GM19395 (cell line): Measurements from ENCODE around the gene ATXN7L2.
A peak's percentile ranks its signal among the peaks of the same experiment; 100 is the strongest.

Source experiments
- ATAC-seq: cut with Tn5 transposase; IDR thresholded peaks from one replicate; pipeline ENCODE4 v1.9.1; 2021; ENCODE audit warnings: mild to moderate bottlenecking, moderate library complexity; ENCODE audit not compliant: unreplicated experiment

Gene ATXN7L2

DNA sequence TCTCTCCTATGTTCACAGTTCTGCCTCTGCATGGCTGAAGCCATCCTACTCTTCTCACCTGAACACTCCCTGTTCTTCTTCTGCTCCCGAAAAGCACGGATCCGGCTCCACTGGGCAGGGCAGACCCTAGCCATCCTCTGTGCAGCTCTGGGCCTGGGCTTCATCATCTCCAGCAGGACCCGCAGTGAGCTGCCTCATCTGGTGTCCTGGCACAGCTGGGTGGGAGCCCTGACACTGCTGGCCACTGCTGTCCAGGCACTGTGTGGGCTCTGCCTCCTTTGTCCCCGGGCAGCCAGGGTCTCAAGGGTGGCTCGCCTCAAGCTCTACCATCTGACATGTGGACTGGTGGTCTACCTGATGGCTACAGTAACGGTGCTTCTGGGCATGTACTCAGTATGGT lies 12.0 kb downstream of the ATXN7L2 start:
- ATAC-seq: no peak

- no peak for ATAC-seq
Observed at GRCh38 chr1:109497449-109498160, 13.9 kb downstream of the ATXN7L2 start.

GRCh38 chr1:109498161-109498801 lies 14.6 kb downstream of the ATXN7L2 start:
- no peak for ATAC-seq

- no peak for ATAC-seq
Observed at GRCh38 chr1:109499081-109499480, 15.4 kb downstream of the ATXN7L2 start.

GRCh38 chr1:109499661-109500536 lies 16.2 kb downstream of the ATXN7L2 start:
- ATAC-seq: no peak

DNA sequence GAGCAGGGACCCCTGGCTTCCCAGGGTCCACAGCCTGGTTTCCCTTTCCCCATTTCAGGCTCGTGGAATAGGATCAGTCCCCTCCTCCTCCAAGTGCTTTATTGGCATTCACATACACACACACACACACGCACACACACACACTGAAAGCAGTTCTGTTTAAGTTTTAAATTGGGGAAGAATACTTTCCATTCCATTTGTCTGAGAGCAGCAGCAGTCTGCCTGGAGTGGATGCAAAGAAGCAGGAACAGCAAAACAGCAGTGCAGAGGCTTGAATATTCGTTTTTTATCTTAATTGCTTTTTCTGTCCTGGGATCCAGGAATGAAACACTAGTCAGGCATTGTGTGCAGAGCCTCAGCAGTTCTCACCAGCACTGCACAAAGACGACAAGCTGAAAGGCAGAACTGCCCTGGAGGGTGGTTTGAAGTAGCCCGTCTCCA lies 17.3 kb downstream of the ATXN7L2 start:
- no peak for ATAC-seq

GRCh38 chr1:109501644-109502363 lies 18.1 kb downstream of the ATXN7L2 start:
- no peak for ATAC-seq

DNA sequence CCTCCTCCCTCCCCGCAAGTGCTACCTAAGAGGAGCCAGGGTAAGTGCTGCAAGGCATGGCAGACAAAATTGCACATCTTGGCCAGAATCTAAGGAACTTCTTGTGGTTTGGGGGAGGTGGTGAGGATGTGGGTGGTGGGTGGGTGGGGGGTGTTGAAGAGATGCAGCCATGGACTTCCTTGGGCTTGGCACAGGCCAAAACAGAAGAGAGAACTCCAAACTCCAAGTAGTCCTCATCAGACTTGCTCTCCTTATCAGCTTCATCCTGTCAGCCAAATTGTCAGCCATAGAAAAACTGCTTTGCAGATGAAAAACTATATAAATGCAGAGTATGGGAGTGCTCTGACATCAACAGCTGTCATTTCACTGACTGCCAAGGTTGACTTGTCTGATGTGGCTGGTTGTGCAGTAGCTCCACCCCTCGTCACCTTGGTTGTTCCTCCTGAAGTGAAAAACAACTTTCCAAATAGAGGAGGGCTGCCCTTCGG lies 18.7 kb downstream of the ATXN7L2 start:
- no peak for ATAC-seq

DNA sequence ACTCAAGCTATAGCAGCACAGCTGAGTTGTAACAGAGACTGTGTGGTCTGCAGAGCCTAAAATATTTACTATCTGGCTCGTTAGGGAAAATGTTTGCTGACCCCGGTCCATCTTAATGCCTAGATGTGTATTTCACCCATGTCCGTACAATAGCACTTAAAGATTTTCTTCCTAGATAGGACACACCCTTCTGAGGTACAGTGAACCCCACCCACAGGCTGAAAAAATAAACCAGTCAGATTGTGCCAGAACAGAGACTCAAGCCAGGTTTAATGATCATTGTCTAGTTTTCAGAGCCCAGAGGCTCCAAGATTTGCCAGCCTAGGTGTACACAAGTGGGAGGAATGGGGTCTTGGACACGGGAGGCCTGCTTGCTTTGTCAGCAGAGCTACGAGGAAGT lies 20.2 kb downstream of the ATXN7L2 start:
- no peak for ATAC-seq

DNA sequence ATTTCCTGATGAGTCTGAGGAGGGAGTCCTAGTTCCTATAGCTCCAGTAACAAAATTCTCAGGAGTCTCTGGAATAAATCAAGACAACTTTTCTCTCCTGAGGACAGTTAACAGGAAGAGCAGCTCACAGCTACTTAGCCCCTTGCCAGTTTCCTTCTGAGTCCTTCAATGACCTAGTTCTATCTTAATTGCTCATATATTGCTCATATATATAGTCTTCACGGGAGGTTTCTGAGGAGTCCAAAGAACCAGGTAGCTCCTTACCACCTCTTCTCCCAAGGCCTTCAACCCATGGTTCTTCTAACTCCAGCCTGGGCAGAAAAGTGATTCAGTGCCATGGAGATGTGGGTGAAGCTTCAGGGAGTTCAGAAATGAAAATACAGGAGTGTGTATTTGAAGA lies 21.3 kb downstream of the ATXN7L2 start:
- ATAC-seq: no peak

- no peak for ATAC-seq
Observed at GRCh38 chr1:109508001-109508872, 24.5 kb downstream of the ATXN7L2 start.

DNA sequence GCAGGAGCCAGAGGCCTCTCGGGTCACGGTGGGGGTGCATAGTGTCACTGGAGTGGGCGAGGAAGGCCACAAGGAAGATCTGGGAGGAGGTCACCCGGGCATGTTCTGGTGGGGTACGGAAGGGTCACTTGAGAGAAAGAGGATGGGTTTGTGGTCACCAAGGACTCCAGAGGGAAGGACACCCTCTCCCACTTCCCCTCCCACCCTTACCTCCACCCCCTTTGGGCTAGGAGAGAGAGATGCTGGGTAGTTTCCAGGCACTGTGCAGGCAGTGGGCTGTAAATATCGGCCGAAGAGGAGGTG lies 25.1 kb downstream of the ATXN7L2 start:
- no peak for ATAC-seq

DNA sequence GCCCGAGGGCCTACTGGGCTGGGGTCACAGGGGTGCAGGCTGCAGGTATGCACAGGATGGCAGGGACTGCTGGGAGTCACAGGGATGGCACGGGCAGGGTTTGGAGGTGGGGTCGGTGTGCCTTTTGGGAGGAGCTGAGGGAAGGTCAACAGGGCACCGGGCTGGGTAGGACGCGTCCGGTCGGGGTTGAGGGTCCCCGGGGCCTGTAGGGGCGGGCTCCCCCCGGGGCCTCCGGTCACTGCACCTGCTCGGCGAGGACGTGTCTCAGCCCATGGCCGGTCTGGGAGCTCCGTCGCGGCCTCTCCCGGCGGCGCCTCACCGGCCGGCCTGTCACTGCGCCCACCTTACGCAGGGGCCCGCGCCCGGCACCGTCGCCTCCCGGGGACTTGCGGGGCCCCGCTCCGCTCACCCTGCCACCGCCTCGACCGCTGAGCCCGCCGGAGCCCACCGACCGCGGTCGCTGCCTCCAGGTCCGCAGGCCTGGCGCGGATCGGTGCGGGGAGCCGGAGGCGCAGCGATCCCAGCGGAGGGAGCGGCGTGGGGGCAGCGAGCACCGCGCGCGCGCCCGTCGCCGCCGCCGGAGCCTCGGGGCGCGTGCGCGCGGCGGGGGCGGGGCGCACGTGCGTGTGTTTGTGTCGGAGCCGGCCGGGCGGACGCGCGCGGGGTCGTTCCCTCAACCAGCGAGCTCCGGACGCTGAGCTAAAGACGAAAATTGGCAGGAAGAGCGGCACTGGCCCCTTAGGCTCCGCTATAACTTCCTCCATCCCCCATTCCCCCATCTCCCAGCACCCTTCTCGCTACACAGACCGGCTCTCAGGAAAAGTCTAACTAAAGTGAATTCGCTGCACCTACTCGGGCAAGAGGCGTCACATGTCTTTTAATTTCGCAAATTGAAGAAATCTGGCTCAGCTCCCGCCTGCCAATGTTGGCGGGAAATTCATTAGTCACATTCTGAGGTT lies 25.8 kb downstream of the ATXN7L2 start, which contains the start of gene AMIGO1:
TSS of gene AMIGO1 (minus strand) at position 552 of the 959 bp plus-strand sequence. CDS start 815 bp downstream, outside the sequence.
- ATAC-seq: peak; percentile 62

DNA sequence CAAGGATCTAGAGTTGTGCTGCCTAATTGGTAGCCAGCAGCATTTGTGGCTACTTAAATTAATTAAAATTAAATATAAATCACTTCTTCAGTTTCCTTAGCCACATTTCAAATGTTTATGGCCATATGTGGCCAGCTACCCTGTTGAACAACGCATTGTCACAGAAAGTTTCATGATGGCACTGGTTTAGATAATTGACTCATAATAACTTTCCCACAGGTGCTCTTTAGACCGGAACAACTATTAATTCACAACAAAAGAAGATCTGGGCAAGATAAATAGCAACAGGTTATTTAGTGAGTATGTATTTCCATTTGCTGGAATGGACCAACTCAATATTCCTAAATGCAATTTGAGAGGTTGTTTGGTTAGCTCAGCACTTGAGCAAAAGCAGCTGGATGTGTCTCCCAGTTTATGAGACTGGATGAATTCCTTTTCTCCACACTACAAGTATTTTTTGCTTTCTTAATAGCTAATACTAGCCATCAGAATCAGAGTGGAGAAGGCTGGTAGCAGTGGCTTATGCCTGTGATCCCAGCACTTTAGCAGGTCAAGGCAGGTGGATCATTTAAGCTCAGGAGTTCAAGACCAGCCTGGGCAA lies 29.5 kb downstream of the ATXN7L2 start:
- no peak for ATAC-seq

GRCh38 chr1:109514846-109515245 lies 31.1 kb downstream of the ATXN7L2 start:
- ATAC-seq: no peak

- no peak for ATAC-seq
Observed at GRCh38 chr1:109516872-109517271, 33.2 kb downstream of the ATXN7L2 start.

GRCh38 chr1:109517337-109517736 lies 33.6 kb downstream of the ATXN7L2 start:
- no peak for ATAC-seq
